GM12873 (cell line): ENCODE data around the gene PC.

Experiments
- CTCF ChIP-seq: IDR thresholded peaks from 2 replicates; pipeline ENCODE4 v1.5.1; 2012; ENCODE audit warnings: low read depth, mild to moderate bottlenecking, moderate library complexity, low read length, control low read depth; ENCODE audit not compliant: insufficient read depth; ENCODE audit errors: missing control alignments

Gene PC

GRCh38 chr11:66844496-66845142 lies 113.6 kb downstream of the PC start:
- no peak for TF ChIP-seq CTCF

GRCh38 chr11:66843776-66844495 lies 114.2 kb downstream of the PC start:
- no peak for TF ChIP-seq CTCF

- no peak for TF ChIP-seq CTCF
Observed at GRCh38 chr11:66842896-66843775, 115.0 kb downstream of the PC start, which contains the start of gene RCE1. Gene RCE1 (plus strand): TSS chr11:66843441. CDS start chr11:66843456, 15 bp downstream.

- TF ChIP-seq CTCF = no peak
Observed at GRCh38 chr11:66842501-66842895, 115.7 kb downstream of the PC start.

GRCh38 chr11:66841861-66842260 lies 116.3 kb downstream of the PC start:
- no peak for TF ChIP-seq CTCF

GRCh38 chr11:66840317-66841091 lies 117.7 kb downstream of the PC start:
- no peak for TF ChIP-seq CTCF
